ENCODE measurements around the gene MAP3K10. TPM values are rescaled to one million over a fixed set of nuclear protein-coding genes. Genes with fewer than 3 reads are reported as not detected.

MAP3K10 gene
- total RNA-seq, 3 donors from 2014 or later = 11.0 to 23.3 (median 12.2) TPM

DNA sequence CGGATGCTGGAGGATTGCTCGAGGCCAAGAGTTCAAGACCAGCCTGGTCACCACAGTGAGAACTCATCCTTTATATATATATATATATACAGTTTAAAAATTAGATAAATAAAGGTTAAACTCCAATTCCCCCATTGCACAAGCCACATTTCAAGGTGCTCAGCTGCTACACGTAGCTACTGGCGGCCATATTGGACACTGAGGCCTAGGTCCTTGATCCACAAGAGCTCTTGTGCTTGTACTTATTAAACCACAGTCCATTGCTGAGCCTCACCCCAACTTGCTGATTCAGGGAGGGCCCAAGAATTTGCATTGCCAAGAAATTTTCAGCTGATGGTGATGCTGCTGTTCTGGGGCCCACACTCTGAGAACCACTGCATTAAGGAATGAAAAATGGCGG is 17.4 kb downstream of the MAP3K10 start:
- no peak overlapping the region for H3K4me3 ChIP-seq
- H3K36me3 ChIP-seq (ENCODE audit: low read depth) = no peaks in the 10 kb centered on the region
- DNase-seq (no peak), ATAC-seq (no peak)
- H3K4me1 ChIP-seq (ENCODE audit: low read depth) = no peaks in the 10 kb centered on the region
- no peaks in the 10 kb centered on the region for H3K9me3 ChIP-seq
- intact Hi-C loops (cut with DNase I, micrococcal nuclease) = no loop called here
- no peak for TF ChIP-seq CTCF (IDR thresholded peaks at IDR 0.05)

DNA sequence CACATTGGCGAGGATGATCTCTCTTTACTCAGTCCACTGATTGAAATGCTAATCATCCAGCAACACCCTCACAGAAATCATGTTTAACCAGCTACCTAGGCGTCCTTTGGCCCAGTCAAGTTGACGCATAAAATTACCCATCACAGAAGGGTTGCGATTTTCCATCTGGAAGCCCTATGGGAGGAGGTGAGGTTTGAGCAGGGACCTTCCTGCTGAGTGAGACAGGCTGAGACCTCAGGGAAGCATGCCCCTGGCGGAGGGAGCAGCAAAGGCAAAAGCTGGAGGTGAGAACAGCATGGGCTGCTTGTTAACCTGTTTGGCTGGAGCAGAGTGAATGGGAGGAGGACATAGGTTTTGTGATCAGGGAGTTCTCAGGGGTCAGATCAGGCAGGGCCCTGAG is 19.7 kb downstream of the MAP3K10 start:
- no peaks in the 10 kb centered on the region for H3K4me1 ChIP-seq (ENCODE audit: low read depth)
- TF ChIP-seq CTCF (IDR thresholded peaks at IDR 0.05) = no peak
- intact Hi-C loops (cut with DNase I, micrococcal nuclease) = no loop called here
- DNase-seq (no peak), ATAC-seq (no peak)
- no peak overlapping the region for H3K4me3 ChIP-seq
- no peaks in the 10 kb centered on the region for H3K36me3 ChIP-seq (ENCODE audit: low read depth)
- H3K9me3 ChIP-seq = no peaks in the 10 kb centered on the region

GRCh38 chr19:40213251-40213829 is 22.1 kb downstream of the MAP3K10 start:
- no peak for ATAC-seq
- no peak for TF ChIP-seq CTCF (IDR thresholded peaks at IDR 0.05)
- intact Hi-C loops (cut with DNase I, micrococcal nuclease) = no loop called here

GRCh38 chr19:40213882-40214570 is 22.8 kb downstream of the MAP3K10 start:
- intact Hi-C loops (cut with DNase I, micrococcal nuclease) = no loop called here

More at GRCh38 chr19:40213251-40213829, 22.1 kb downstream of the MAP3K10 start:
- Histone ChIP-seq H3K4me1 (ENCODE audit: low read depth) (peaks cover 5% of the 10 kb centered on the region), H3K36me3 (ENCODE audit: low read depth) (no peaks in the 10 kb centered on the region), H3K4me3 (no peak overlapping the region), H3K9me3 (no peaks in the 10 kb centered on the region)
- no peak for DNase-seq

GRCh38 chr19:40214936-40215335 is 23.7 kb downstream of the MAP3K10 start:
- no peak for TF ChIP-seq CTCF (IDR thresholded peaks at IDR 0.05)
- no peak for ATAC-seq

More at GRCh38 chr19:40213882-40214570, 22.8 kb downstream of the MAP3K10 start:
- Histone ChIP-seq H3K9me3 (no peaks in the 10 kb centered on the region), H3K36me3 (ENCODE audit: low read depth) (no peaks in the 10 kb centered on the region), H3K4me3 (no peak overlapping the region), H3K4me1 (ENCODE audit: low read depth) (peaks cover 5% of the 10 kb centered on the region)
- ATAC-seq = no peak
- DNase-seq = no peak
- TF ChIP-seq CTCF (IDR thresholded peaks at IDR 0.05) = no peak

More at GRCh38 chr19:40214936-40215335, 23.7 kb downstream of the MAP3K10 start:
- H3K4me3 ChIP-seq = no peak overlapping the region
- DNase-seq = no peak
- H3K36me3 ChIP-seq (ENCODE audit: low read depth) = no peaks in the 10 kb centered on the region
- peaks cover 5% of the 10 kb centered on the region for H3K4me1 ChIP-seq (ENCODE audit: low read depth)
- H3K9me3 ChIP-seq = no peaks in the 10 kb centered on the region
- intact Hi-C loops (cut with DNase I, micrococcal nuclease) = no loop called here

Data from mucosa of descending colon (tissue), 3 donors.